WTC11 (cell line): ENCODE measurements around the gene TCAF1.

Experiments used
- ATF2 ChIP-seq: sonication (generic); formaldehyde crosslinking; IDR thresholded peaks from 2 replicates; pipeline ENCODE4 v1.8.1; 2022; ENCODE audit warnings: low read depth, missing genetic modification reagents, borderline replicate concordance
- ATF3 ChIP-seq: sonication (generic); formaldehyde crosslinking; conservative IDR thresholded peaks from 2 replicates; pipeline ENCODE4 v1.8.1; 2022; ENCODE audit warnings: mild to moderate bottlenecking, missing genetic modification reagents
- CBFB ChIP-seq: sonication (generic); formaldehyde crosslinking; IDR thresholded peaks from 2 replicates; pipeline ENCODE4 v1.8.1; 2022; ENCODE audit warnings: mild to moderate bottlenecking, low read depth, missing genetic modification reagents
- CTCF ChIP-seq: fragments of 200-600 bp; IDR thresholded peaks from 2 replicates; pipeline ENCODE4 v1.8.0; 2022; ENCODE audit warnings: antibody characterized with exemption
- FOXJ3 ChIP-seq: sonication (generic); formaldehyde crosslinking; IDR thresholded peaks from 2 replicates; pipeline ENCODE4 v1.9.0; 2021; ENCODE audit warnings: missing genetic modification reagents, mild to moderate bottlenecking, borderline replicate concordance
- KAT7 ChIP-seq: sonication (generic); formaldehyde crosslinking; IDR thresholded peaks from 2 replicates; pipeline ENCODE4 v1.8.1; 2023; ENCODE audit warnings: missing genetic modification reagents, mild to moderate bottlenecking, borderline replicate concordance
- MXD4 ChIP-seq: fragments of 250-450 bp; sonication (Bioruptor Pico); IDR thresholded peaks from 2 replicates; pipeline ENCODE4 v1.8.0; 2021; ENCODE audit warnings: mild to moderate bottlenecking, moderate library complexity, borderline replicate concordance

GRCh38 chr7:143848192-143848591 lies 53.8 kb downstream of the TCAF1 start:
- TF ChIP-seq CTCF (no peak), CBFB (no peak), ATF2 (CRISPR knock-in tag) (no peak), MXD4 (CRISPR knock-in tag) (no peak), FOXJ3 (CRISPR knock-in tag) (no peak), ATF3 (CRISPR knock-in tag) (no peak), KAT7 (CRISPR knock-in tag) (no peak)
